T-helper 1 cell (primary cell): Measurements from ENCODE around the gene BPIFA2.
"Not testable (repeated sequence)": the region's sequence is repeated elsewhere in the genome, so short reads cannot be mapped to it uniquely, and the experiment has no call there.

ENCODE experiments used
- DNase-seq, 5 donors: peaks; one replicate each; pipeline ENCODE4 v3.0.0-alpha.2; 2012 to 2020
- total RNA-seq, 4 donors: gene quantifications; one replicate each; lab custom pipeline; 2026; lab: John Stamatoyannopoulos, UW

BPIFA2 gene, protein sequence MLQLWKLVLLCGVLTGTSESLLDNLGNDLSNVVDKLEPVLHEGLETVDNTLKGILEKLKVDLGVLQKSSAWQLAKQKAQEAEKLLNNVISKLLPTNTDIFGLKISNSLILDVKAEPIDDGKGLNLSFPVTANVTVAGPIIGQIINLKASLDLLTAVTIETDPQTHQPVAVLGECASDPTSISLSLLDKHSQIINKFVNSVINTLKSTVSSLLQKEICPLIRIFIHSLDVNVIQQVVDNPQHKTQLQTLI
- total RNA-seq: 0 reads per million in 4 donors

DNA sequence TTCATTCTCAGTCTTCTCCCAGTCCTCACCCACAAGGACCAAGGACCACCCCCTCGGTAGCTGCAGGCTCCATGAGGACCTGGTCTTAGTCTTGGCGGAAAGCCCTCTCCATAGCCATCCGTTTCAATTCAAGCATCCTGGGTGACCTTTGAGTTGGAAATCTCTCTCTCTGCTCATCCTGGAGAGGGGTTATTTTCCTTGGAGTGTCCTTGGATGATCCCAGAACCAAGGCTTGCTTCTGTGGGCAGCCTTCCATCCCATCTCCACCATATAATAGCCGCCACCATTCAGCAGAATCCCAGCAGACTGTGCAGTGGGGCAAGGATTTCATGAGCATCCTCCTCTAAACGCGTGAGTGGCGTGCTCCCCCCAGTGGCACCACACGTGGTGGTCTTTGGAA, at the start of gene BPIFA2:
Gene BPIFA2 (plus strand): TSS at position 301 of the 400 bp plus-strand sequence. CDS start 987 bp downstream, outside the sequence.
- no peak for DNase-seq

DNA sequence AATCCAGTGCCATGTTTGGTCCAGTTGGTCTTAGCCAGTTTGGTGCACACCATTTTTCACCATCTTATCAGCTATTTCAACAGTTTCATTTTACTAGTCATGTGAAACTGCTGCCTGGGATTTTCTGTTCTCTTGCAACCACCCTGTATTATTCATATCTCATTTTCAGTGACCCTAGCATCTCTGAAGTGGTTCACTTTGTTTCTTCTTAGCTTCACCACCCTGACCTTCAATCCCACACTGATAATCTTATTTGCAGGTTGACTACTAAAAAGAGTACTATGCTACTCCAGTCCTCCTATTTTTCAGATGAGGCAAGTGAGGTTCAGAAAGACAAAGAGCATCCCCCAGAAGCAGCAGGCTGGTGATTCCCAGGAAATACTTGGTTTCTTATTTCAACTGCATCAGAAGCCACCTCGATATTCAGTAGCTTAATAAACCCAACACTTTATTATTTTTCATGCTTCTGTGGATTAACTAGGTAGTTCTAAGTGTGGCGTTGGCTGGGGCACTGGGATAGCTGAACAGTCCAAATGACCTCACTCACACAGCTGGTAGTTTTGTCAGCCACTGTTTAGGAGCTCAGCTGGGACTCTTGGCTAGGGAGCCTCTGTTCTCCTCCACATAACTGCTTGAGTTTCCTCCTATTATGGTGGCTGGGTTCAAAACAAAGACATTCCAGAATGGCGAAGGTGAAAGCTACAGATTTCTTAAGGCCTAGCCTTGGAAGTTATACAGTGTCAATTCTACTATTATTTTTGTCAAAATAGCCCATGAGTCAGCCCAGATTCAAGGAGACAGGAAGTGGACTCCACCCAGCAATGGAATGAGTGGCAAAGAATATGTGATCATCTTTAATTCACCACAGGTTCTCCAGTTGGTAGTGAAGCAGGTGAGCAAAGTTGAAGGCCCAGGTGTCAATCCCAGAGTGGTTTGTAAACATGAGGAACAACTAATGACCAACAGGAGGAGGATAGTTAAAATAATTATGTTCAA, 47.9 kb upstream of the BPIFA2 start:
- no peak for DNase-seq

DNA sequence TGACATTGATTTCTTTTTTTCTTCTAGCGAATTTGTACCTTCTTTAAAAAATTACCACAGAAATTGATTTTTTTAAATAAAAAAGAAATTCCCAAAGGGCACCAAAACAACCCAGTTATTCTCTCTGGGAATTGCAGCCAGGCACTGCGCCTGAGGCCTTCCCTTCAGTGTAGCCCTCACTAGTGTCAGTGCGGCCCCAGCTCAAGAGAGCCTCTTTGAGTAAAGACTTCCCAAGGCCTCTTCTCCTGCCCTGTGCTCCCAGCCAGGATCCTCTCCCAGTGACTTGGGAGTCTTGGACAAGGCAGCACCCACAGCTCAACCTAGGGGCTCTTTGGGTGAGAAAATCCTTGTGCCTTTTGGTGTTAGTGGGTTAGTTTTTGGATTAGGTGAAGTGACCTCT, 47.0 kb upstream of the BPIFA2 start:
- DNase-seq: no peak

DNA sequence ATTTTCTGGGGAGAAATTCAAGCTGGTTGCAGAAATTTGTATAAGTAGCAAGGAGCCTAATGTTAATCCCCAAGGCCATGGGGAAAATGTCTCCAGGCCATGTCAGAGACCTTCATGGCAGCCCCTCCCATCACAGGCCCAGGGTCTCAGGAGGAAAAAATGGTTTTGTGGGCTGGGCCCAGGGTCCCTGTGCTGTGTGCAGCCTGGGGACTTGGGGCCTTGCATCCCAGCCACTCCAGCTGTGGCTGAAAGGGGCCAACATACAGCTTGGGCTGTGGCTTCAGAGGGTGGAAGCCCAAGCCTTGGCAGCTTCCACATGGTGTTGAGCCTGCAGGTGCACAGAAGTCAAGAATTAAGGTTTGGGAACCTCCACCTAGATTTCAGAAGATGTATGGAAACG, 45.7 kb upstream of the BPIFA2 start:
- DNase-seq: not testable (repeated sequence)

- DNase-seq: no peak
Observed at GRCh38 chr20:33124261-33124660, 43.7 kb upstream of the BPIFA2 start.

GRCh38 chr20:33124994-33125393, 43.0 kb upstream of the BPIFA2 start:
- DNase-seq: no peak

- no peak for DNase-seq
Observed at GRCh38 chr20:33125983-33126382, 42.0 kb upstream of the BPIFA2 start.

- DNase-seq: no peak
Observed at GRCh38 chr20:33127422-33128097, 40.4 kb upstream of the BPIFA2 start.

DNA sequence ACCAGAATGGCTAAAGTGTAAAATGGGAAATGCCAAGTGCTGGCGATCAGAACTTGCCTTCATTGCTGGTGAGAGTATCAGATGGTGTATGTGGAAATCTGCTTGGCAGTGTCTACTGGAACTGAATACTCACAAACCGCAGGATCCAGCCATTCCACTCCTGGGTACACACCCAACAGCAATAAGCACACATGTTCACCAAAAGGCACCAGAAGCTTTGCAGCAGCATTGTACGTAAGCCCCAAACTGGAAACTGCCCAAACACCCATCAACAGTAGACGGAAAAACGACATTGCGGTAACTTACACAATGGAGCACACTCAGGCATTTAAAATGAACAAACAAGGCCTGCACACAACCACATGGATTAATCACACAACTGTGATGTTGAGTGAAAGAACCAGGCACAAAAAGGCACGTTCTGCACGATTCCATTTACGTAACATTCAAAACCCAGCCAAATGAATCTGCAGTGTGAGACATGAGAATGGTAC, 37.3 kb upstream of the BPIFA2 start:
- no peak for DNase-seq

GRCh38 chr20:33131949-33132473, 35.9 kb upstream of the BPIFA2 start:
- no peak for DNase-seq

- no peak for DNase-seq
Observed at GRCh38 chr20:33132513-33133372, 35.2 kb upstream of the BPIFA2 start.

DNA sequence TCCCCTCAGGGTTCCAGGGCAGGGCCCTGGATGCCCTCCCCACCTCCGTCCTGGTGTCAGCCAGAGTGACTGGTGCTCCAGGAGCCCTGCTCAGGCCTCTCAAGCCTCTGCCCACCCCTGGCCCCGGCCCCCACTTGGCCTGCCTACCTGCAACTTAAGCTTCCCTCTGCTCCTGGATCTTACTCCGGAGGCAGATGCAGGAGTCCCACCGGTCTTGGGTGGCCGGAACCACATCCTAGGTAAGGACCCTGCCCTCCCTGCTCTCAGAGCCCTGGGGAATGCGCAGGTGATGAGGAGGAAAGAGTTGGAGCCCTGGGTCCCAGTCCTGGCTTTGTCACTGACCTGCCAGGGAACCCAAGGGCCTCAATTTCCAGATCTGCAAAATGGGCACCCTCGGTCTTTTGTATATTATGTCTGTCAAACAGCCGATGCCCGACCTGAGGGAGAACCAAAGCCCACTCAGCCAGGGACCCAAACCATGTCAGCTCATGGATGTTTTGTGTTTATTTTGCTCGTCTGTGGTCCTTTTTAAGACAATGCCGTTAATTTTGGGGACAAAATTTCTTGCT, 34.5 kb upstream of the BPIFA2 start:
- no peak for DNase-seq

- no peak for DNase-seq
Observed at GRCh38 chr20:33137195-33137594, 30.8 kb upstream of the BPIFA2 start.

- no peak for DNase-seq
Observed at GRCh38 chr20:33139467-33139866, 28.5 kb upstream of the BPIFA2 start.

- DNase-seq: no peak
Observed at GRCh38 chr20:33145521-33145920, 22.4 kb upstream of the BPIFA2 start.

DNA sequence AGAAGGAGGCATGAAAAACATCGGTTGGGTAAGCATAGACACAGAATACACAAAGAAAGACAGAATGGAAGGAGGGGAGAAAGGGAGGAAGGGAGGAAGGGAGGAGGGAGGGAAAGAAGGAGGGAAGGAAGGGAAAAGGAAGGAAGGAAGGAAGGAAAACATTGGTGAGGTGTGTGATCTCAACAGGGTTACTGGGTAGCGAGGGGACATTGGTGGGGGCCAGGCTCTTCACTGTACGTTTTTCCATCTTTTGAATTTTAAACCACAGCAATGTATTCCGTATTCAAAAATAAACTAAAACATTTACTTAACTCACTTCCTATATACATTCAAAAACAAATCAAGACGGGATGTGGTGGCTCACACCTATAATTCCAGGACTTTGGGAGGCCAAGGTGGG, 20.7 kb upstream of the BPIFA2 start:
- DNase-seq: no peak

DNA sequence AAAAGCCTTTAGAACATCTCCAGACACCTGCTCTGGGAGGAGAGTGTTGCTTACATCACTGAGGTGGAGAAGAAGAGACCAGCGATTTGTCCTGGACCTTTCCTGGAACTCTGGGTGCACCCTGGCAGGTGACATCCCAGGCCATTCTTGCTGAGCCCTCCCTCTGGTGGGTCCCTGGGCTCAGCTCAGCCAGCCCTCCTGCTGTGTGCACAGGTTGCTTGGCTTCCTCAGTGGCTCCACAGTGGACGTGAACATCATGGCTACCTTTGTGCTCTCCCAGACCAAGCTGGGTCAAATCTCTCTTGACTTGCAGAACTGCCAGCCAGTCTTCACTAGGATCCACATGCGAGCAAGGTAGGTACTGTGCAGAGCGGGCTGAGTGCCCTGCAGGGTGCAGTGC, 19.9 kb upstream of the BPIFA2 start:
- DNase-seq: no peak

GRCh38 chr20:33154252-33154651, 13.7 kb upstream of the BPIFA2 start:
- DNase-seq: no peak

DNA sequence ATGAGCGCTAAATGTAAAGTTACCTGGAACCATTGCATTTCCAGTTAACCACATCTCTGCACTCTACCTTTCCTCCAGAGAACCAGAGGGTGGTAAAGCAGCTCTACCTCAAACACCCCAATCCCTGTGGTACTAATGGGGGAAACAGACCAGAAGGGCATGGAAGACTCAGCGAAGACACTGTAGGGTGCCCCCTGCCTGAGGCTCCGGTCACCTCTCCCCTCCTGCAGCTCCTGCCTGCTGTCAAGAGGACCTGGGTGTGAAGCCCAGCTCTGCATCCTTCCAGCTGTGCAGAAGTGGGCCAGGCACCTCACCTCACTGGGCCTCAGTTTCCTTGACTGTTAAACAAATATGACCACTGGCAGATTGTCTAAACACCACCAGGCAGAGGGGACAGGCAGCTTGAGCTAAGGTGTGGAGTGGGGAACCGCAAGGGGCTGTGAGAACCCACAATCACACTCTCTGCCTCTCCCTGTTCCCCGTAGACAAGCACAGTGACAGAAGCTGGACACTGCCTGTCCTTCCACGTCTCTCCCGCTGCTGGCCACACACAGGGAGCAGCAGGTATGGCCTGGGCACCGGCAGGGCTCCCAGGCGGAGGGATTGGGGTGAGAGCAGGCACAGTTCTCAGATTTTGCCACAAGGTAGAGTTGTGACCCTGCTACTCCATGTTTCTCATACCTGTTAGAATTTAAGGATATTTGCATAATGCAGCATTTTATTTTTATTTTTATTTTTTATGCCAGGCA, 9.1 kb upstream of the BPIFA2 start:
- DNase-seq: no peak

GRCh38 chr20:33159713-33160112, 8.2 kb upstream of the BPIFA2 start:
- no peak for DNase-seq

GRCh38 chr20:33160681-33161080, 7.3 kb upstream of the BPIFA2 start:
- DNase-seq: no peak
